ENCODE measurements around the gene RCAN3.

DNA sequence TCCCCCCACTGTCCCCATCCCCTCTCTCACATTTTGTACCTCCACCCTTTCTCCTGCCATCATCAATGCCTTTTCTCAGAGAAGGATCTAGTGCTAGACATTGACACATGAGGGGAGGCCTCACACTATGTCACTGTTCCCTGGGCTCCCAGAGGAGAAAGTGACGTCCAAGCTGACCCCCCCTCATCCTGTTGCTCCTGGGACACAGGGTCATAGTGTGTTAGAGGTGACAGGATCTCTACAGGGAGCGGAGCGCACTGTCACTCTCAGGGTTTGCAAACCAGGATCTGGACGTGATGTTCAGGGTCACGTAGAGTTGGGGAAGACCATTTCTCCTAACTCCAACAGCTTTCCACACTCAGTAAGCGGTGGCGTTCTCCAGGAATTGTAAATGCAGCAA is 55.8 kb downstream of the RCAN3 start:
- no peak for TF ChIP-seq EP300 (IDR thresholded peaks at IDR 0.05)
- TF ChIP-seq, protein P1, sequence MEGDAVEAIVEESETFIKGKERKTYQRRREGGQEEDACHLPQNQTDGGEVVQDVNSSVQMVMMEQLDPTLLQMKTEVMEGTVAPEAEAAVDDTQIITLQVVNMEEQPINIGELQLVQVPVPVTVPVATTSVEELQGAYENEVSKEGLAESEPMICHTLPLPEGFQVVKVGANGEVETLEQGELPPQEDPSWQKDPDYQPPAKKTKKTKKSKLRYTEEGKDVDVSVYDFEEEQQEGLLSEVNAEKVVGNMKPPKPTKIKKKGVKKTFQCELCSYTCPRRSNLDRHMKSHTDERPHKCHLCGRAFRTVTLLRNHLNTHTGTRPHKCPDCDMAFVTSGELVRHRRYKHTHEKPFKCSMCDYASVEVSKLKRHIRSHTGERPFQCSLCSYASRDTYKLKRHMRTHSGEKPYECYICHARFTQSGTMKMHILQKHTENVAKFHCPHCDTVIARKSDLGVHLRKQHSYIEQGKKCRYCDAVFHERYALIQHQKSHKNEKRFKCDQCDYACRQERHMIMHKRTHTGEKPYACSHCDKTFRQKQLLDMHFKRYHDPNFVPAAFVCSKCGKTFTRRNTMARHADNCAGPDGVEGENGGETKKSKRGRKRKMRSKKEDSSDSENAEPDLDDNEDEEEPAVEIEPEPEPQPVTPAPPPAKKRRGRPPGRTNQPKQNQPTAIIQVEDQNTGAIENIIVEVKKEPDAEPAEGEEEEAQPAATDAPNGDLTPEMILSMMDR (IDR thresholded peaks at IDR 0.05), result no peak
- no peak for TF ChIP-seq POLR2A (IDR thresholded peaks at IDR 0.05)
- no peak for TF ChIP-seq POLR2AphosphoS5 (IDR thresholded peaks at IDR 0.05)
